GM19397 (cell line): ENCODE measurements around the gene RIMS1.

ENCODE experiments used
- ATAC-seq: cut with Tn5 transposase; IDR thresholded peaks from one replicate; pipeline ENCODE4 v1.9.1; 2021; ENCODE audit warnings: mild to moderate bottlenecking, moderate library complexity; ENCODE audit not compliant: unreplicated experiment

RIMS1 gene

GRCh38 chr6:72410769-72411168, 524.4 kb downstream of the RIMS1 start:
- ATAC-seq, result no peak

GRCh38 chr6:72411872-72412708, 525.7 kb downstream of the RIMS1 start:
- peak; percentile 71 for ATAC-seq

GRCh38 chr6:72412709-72413044, 526.3 kb downstream of the RIMS1 start:
- ATAC-seq, result no peak

- ATAC-seq, result no peak
Measured at GRCh38 chr6:72413884-72414283, 527.5 kb downstream of the RIMS1 start.

- ATAC-seq, result no peak
Measured at GRCh38 chr6:72414657-72415056, 528.3 kb downstream of the RIMS1 start.

GRCh38 chr6:72416744-72417465, 530.6 kb downstream of the RIMS1 start:
- ATAC-seq, result no peak

- ATAC-seq, result no peak
Measured at GRCh38 chr6:72417759-72418158, 531.4 kb downstream of the RIMS1 start.

GRCh38 chr6:72418495-72418894, 532.1 kb downstream of the RIMS1 start:
- no peak for ATAC-seq

GRCh38 chr6:72419966-72420365, 533.6 kb downstream of the RIMS1 start:
- ATAC-seq, result no peak

GRCh38 chr6:72420409-72420808, 534.1 kb downstream of the RIMS1 start:
- ATAC-seq, result no peak

- no peak for ATAC-seq
Measured at GRCh38 chr6:72421387-72421786, 535.0 kb downstream of the RIMS1 start.

GRCh38 chr6:72422171-72422570, 535.8 kb downstream of the RIMS1 start:
- ATAC-seq, result no peak

- ATAC-seq, result no peak
Measured at GRCh38 chr6:72424476-72424875, 538.1 kb downstream of the RIMS1 start.

GRCh38 chr6:72425003-72425681, 538.8 kb downstream of the RIMS1 start:
- ATAC-seq, result no peak

GRCh38 chr6:72440611-72441010, 554.3 kb downstream of the RIMS1 start:
- ATAC-seq, result no peak

- no peak for ATAC-seq
Measured at GRCh38 chr6:72446430-72446829, 560.1 kb downstream of the RIMS1 start.
